ENCODE data around the gene CIDEA. TPM values are rescaled to one million over a fixed set of nuclear protein-coding genes. Genes with fewer than 3 reads are reported as not detected.

Gene CIDEA
- polyA plus RNA-seq, 1 experiment = 0.17 TPM

DNA sequence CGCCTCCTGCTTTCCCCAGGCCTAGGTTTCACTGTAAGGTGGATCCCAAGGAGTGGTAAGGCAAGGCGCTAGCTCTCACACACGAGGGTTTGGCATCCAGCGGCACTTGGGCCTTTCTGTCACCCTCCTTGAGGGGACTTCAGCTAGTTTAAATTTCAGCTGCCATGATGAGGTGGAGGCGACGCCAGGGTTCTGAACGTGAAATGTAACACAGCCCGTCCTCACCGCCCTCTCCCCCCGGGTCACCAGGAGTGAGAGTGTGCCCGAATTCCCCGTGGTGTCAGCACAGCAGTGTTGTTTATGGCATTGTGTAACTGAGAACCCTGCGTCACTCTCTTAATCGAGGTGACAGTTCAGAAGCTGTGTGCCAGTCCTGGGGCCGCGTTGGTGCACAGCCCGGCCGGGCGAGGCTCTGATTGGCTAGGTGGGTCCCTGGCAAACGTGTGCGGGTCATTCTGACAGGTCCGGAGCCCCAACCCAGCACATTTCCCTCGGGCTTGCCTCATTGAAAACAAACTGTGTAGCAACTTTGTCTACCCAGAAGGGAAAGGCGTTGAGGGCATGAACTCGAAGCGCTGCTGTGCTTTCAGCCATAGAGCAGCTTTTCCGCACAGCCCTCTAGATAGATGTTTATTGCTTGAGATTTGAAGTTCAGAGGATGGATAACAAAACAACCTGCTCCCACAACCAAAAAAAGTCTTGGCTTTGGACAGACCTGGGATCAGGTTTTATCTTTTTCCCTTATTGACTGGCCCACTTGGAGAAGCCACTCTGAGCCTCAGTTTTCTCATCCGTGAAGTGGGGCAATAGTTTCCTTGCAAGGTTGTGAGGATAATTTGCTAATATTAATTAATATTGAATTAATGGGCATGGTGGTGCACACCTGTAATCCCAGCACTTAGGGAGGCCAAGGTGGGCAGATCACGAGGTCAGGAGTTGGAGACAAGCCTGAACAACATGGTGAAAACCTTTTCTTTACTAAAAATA, 4.9 kb downstream of the CIDEA start:
- DNase-seq (ENCODE audit: low read depth, low spot score) = no peak
- Histone ChIP-seq H3K9me3 (ENCODE audit: control insufficient read depth, insufficient read depth, low read length) (no peaks in the 10 kb centered on the region; the same call in 1 of the 2 replicates), H3K4me3 (ENCODE audit: low read depth, low read length) (no peak overlapping the region), H3K27ac (ENCODE audit: low read depth, low read length) (no peak overlapping the region), H3K27me3 (ENCODE audit: control insufficient read depth, insufficient read depth, low read length) (peaks cover 27% of the 10 kb centered on the region)
- TF ChIP-seq, protein P1, sequence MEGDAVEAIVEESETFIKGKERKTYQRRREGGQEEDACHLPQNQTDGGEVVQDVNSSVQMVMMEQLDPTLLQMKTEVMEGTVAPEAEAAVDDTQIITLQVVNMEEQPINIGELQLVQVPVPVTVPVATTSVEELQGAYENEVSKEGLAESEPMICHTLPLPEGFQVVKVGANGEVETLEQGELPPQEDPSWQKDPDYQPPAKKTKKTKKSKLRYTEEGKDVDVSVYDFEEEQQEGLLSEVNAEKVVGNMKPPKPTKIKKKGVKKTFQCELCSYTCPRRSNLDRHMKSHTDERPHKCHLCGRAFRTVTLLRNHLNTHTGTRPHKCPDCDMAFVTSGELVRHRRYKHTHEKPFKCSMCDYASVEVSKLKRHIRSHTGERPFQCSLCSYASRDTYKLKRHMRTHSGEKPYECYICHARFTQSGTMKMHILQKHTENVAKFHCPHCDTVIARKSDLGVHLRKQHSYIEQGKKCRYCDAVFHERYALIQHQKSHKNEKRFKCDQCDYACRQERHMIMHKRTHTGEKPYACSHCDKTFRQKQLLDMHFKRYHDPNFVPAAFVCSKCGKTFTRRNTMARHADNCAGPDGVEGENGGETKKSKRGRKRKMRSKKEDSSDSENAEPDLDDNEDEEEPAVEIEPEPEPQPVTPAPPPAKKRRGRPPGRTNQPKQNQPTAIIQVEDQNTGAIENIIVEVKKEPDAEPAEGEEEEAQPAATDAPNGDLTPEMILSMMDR (IDR thresholded peaks at IDR 0.05; ENCODE audit: low read depth, low read length) = no peak
- POLR2A ChIA-PET = no interaction called here
- CTCF ChIA-PET = interaction anchor here (4.2 kb wide), 1 partner anchor 13 kb away, joined by 21 read pairs; no protein-coding TSS in a partner anchor

DNA sequence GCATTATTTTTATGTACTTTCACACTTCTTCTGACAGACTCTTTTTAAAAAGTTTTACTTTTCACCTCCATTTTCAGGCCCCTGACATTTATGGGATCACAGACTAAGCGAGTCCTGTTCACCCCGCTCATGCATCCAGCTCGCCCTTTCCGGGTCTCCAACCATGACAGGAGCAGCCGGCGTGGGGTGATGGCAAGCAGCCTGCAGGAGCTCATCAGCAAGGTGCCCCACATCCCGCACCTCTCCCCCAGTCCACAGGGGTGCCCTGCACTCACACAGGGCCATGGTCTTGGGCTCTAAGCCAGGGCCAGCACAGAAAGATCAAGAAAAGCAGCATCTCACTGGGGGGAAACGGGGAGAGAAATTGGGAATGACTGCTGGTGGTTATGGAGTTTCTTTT, 8.6 kb downstream of the CIDEA start:
- Histone ChIP-seq H3K9me3 (ENCODE audit: control insufficient read depth, insufficient read depth, low read length) (no peaks in the 10 kb centered on the region; the same call in 1 of the 2 replicates), H3K27me3 (ENCODE audit: control insufficient read depth, insufficient read depth, low read length) (peaks cover 26% of the 10 kb centered on the region), H3K4me3 (ENCODE audit: low read depth, low read length) (no peak overlapping the region), H3K27ac (ENCODE audit: low read depth, low read length) (no peak overlapping the region)
- DNase-seq (ENCODE audit: low read depth, low spot score) = no peak
- POLR2A ChIA-PET = no interaction called here
- TF ChIP-seq, protein P1 (IDR thresholded peaks at IDR 0.05; ENCODE audit: low read depth, low read length) = no peak
- CTCF ChIA-PET = interaction anchor here (1.9 kb wide), 1 partner anchor 10 kb away, joined by 5 read pairs; no protein-coding TSS in a partner anchor

DNA sequence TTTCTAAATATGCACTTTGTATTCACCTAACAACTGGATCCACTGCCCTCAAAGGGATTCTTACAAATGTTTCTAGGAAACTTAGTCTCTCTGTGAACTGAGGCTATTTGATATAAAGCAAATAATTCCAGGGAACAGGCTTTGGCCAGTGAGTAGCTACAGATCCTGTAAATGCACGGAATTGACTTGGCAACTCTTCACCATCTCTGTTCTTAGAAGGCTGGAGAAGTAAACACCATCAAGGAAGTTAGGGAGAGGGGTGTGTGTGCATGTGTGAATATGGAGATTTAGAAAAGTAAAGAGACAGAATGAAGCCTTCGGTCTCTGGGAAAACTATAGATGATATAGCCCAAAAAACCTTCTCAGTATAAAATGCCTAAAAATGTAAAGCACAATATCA, 10.7 kb downstream of the CIDEA start:
- Histone ChIP-seq H3K4me3 (ENCODE audit: low read depth, low read length) (no peak overlapping the region), H3K27ac (ENCODE audit: low read depth, low read length) (no peak overlapping the region), H3K9me3 (ENCODE audit: control insufficient read depth, insufficient read depth, low read length) (no peaks in the 10 kb centered on the region), H3K27me3 (ENCODE audit: control insufficient read depth, insufficient read depth, low read length) (peaks cover 25% of the 10 kb centered on the region)
- ChIA-PET POLR2A (no interaction called here), CTCF (no interaction called here)
- DNase-seq (ENCODE audit: low read depth, low spot score) = no peak
- TF ChIP-seq, protein P1 (IDR thresholded peaks at IDR 0.05; ENCODE audit: low read depth, low read length) = no peak

DNA sequence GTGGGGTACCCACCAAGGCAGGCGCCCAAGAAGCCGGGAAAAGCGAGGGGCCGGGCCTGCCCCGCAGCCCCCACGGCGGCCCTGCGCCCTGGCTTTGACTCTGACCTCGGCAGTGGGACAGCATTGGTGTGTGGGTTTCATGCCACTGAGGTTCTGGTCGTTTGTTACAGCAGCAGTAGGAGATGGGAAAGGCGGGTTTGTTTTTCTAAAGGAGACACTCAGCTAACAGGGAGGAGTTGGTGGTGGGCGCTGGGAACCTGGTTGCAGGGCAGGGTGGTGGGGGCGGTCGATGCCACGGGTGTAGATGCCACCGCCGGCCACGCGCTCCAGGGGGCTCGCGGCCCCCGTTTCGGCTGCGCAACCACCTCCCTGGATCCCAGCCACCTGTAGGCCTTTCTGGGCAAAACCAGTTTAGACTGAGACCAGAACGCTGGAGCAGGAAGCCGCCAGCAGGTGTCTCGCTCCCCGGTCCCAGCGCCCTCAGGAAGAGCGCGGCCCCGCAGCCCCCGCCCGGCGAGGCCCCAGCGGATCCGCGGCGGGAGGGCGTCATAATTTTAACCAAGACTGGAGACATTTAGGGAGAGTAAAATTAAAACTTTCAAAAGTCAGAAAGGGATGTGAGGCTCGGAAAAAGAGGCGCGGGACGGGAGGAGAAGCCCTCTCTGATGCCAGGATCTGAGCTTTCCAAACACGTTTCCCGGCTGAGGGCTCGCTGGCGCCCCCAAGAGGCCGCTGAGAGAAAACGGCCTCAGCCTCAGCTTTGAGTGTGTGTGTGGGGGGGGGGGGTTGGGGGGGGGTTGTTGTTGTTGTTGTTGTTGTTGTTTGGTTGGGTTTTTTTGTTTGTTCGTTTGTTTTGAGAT, 17.4 kb downstream of the CIDEA start:
- CTCF ChIA-PET = interaction anchor here (0.6 to 3.1 kb wide), 41 partner anchors 8 to 833 kb away, joined by 3 to 83 read pairs (median 5); partner anchors contain the start of gene TUBB6
- POLR2A ChIA-PET = interaction anchor here (0.6 to 1.7 kb wide), 4 partner anchors 11 to 56 kb away, joined by 3 to 11 read pairs (median 3); partner anchors contain the start of gene TUBB6
- no peaks in the 10 kb centered on the region for H3K9me3 ChIP-seq (ENCODE audit: control insufficient read depth, insufficient read depth, low read length)
- DNase-seq (ENCODE audit: low read depth, low spot score) = no peak
- H3K4me3 ChIP-seq (ENCODE audit: low read depth, low read length) = peak overlapping the region; percentile 59
- H3K27ac ChIP-seq (ENCODE audit: low read depth, low read length) = peak overlapping the region; percentile 31
- H3K27me3 ChIP-seq (ENCODE audit: control insufficient read depth, insufficient read depth, low read length) = peaks cover 3% of the 10 kb centered on the region
- TF ChIP-seq, protein P1 (IDR thresholded peaks at IDR 0.05; ENCODE audit: low read depth, low read length) = peak; percentile 75
